Kidney epithelial cell (primary cell): ENCODE results near the gene CTR9. TPM values are rescaled to one million over a fixed set of nuclear protein-coding genes. Genes with fewer than 3 reads are reported as not detected.
A peak's percentile ranks its signal among the peaks of the same experiment; 100 is the strongest.

ENCODE experiments used
- DNase-seq: peaks from one replicate; pipeline ENCODE4 v3.0.0-alpha.2; 2010; ENCODE audit warnings: low read depth
- H3K27me3 ChIP-seq: 2 replicates; pipeline ENCODE4 v1.6.0; 2011; ENCODE audit warnings: low read length; ENCODE audit not compliant: control insufficient read depth, insufficient read depth
- H3K36me3 ChIP-seq: 2 replicates; pipeline ENCODE4 v1.5.1; 2011; ENCODE audit warnings: low read length; ENCODE audit not compliant: control insufficient read depth, insufficient read depth
- H3K4me3 ChIP-seq: 2 replicates; pipeline ENCODE4 v1.5.1; 2011; ENCODE audit warnings: low read depth, mild to moderate bottlenecking, control low read depth, low read length
- total RNA-seq: library from RNA; depleted of rRNA; stranded (reverse); fragments of >200 nt; gene quantifications from 2 replicates; pipeline ENCODE4 v1.2.3, GENCODE V29; 2015
- TF ChIP-seq, protein P1 (sequence below): IDR thresholded peaks from 2 replicates; pipeline ENCODE4 v1.5.1; 2011; ENCODE audit warnings: mild to moderate bottlenecking, moderate library complexity, low read length, control low read depth, inconsistent platforms; ENCODE audit not compliant: insufficient read depth, poor library complexity, severe bottlenecking

The CTR9 gene
- total RNA-seq, 1 donor from 2014 or later = 23.1 TPM

- DNase-seq = peak; percentile 76
- no peaks in the 10 kb centered on the region for H3K27me3 ChIP-seq
These were observed 25.7 kb upstream of the CTR9 start for GRCh38 chr11:10725114-10725906.

GRCh38 chr11:10725907-10726253 is 25.2 kb upstream of the CTR9 start:
- DNase-seq = no peak
- TF ChIP-seq, protein P1, sequence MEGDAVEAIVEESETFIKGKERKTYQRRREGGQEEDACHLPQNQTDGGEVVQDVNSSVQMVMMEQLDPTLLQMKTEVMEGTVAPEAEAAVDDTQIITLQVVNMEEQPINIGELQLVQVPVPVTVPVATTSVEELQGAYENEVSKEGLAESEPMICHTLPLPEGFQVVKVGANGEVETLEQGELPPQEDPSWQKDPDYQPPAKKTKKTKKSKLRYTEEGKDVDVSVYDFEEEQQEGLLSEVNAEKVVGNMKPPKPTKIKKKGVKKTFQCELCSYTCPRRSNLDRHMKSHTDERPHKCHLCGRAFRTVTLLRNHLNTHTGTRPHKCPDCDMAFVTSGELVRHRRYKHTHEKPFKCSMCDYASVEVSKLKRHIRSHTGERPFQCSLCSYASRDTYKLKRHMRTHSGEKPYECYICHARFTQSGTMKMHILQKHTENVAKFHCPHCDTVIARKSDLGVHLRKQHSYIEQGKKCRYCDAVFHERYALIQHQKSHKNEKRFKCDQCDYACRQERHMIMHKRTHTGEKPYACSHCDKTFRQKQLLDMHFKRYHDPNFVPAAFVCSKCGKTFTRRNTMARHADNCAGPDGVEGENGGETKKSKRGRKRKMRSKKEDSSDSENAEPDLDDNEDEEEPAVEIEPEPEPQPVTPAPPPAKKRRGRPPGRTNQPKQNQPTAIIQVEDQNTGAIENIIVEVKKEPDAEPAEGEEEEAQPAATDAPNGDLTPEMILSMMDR = no peak
- Histone ChIP-seq H3K27me3 (no peaks in the 10 kb centered on the region), H3K36me3 (no peaks in the 10 kb centered on the region), H3K4me3 (no peak overlapping the region)

More at GRCh38 chr11:10725114-10725906, 25.7 kb upstream of the CTR9 start:
- Histone ChIP-seq H3K36me3 (no peaks in the 10 kb centered on the region), H3K4me3 (no peak overlapping the region)
- TF ChIP-seq, protein P1 = no peak

GRCh38 chr11:10727146-10727851 is 23.7 kb upstream of the CTR9 start:
- TF ChIP-seq, protein P1 = no peak
- Histone ChIP-seq H3K36me3 (no peaks in the 10 kb centered on the region), H3K27me3 (no peaks in the 10 kb centered on the region), H3K4me3 (no peak overlapping the region)
- DNase-seq = no peak

- H3K36me3 ChIP-seq = no peaks in the 10 kb centered on the region
- no peak overlapping the region for H3K4me3 ChIP-seq
- TF ChIP-seq, protein P1 = no peak
- H3K27me3 ChIP-seq = no peaks in the 10 kb centered on the region
- no peak for DNase-seq
These were observed 22.9 kb upstream of the CTR9 start for GRCh38 chr11:10728154-10728553.

- no peaks in the 10 kb centered on the region for H3K27me3 ChIP-seq
- TF ChIP-seq, protein P1 = no peak
- no peak for DNase-seq
- H3K36me3 ChIP-seq = no peaks in the 10 kb centered on the region
- H3K4me3 ChIP-seq = no peak overlapping the region
These were observed 22.1 kb upstream of the CTR9 start for GRCh38 chr11:10728789-10729472.
